Central memory CD8-positive, alpha-beta T cell (primary cell): ENCODE measurements around the gene CRYGN.

Source experiments
- ATAC-seq: fragments of 150-1000 bp; cut with Tn5 transposase; replicated peaks from 2 replicates; pipeline ENCODE4 v1.10.0; 2022; ENCODE audit warnings: mild to moderate bottlenecking, moderate FRiP score, moderate number of reproducible peaks; ENCODE audit not compliant: poor library complexity, severe bottlenecking; ENCODE audit errors: extremely low read depth
- DNase-seq, 2 donors: peaks; one replicate each; pipeline ENCODE4 v3.0.0; 2021; ENCODE audit warnings: low spot score in 2 of 2
- H3K27ac Mint-ChIP-seq: one replicate; pipeline ENCODE4 v1.8.0; 2022; ENCODE audit warnings: low read depth, mild to moderate bottlenecking, moderate library complexity, mixed read lengths
- H3K27me3 Mint-ChIP-seq: one replicate; pipeline ENCODE4 v1.8.0; 2022; ENCODE audit warnings: mixed read lengths
- H3K36me3 Mint-ChIP-seq: one replicate; pipeline ENCODE4 v1.8.0; 2022; ENCODE audit warnings: mild to moderate bottlenecking, moderate library complexity, mixed read lengths; ENCODE audit not compliant: insufficient read depth
- H3K4me1 Mint-ChIP-seq: one replicate; pipeline ENCODE4 v1.8.0; 2022; ENCODE audit warnings: mixed read lengths
- H3K4me3 Mint-ChIP-seq: one replicate; pipeline ENCODE4 v1.8.0; 2022; ENCODE audit warnings: mild to moderate bottlenecking, moderate library complexity, mixed read lengths
- H3K9me3 Mint-ChIP-seq: one replicate; pipeline ENCODE4 v1.8.0; 2022; ENCODE audit warnings: mixed read lengths

Gene CRYGN

DNA sequence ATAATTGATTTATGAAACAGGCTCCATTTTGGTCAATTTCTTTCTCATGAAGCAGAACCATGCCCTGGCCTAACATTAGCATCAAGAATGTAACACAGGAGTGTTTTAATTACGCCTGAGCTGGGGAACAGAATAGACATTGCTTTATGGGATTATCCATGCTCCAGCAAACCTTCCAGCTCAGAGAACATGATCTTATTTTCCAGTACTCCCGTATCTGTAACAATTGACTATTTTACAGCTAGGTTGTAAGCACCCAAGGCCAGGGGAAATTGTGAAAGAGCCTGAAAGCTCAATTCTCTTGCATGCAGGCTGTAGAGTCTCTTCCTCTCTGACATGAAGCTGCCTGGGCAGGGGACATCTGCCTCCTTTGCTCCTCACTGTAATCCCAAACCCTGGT is 30.8 kb upstream of the CRYGN start:
- DNase-seq, result no peak
- H3K27ac Mint-ChIP-seq, result no peak overlapping the region
- no peaks in the 10 kb centered on the region for H3K9me3 Mint-ChIP-seq
- peaks cover 52% of the 10 kb centered on the region for H3K4me1 Mint-ChIP-seq
- H3K27me3 Mint-ChIP-seq, result no peaks in the 10 kb centered on the region
- H3K36me3 Mint-ChIP-seq, result peaks cover 42% of the 10 kb centered on the region
- H3K4me3 Mint-ChIP-seq, result no peak overlapping the region
- ATAC-seq, result no peak

DNA sequence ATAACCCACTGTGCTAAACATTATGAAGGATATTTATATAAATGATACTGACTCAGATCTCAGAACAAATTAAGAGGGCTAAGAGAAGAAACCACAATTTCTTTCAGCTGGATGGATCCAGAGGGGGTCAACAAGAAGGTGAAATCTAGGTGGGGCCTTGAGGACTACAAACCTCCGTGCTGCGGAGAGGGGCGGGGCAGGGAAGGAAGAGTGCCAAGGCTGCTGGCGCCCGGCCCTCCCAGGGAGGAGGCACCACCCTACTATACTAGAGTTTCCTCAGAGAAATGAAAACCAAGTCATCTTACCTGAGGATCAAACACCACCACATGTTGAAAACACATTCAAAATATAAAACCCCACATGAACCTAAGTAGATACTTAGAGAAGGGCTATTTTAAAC is 29.3 kb upstream of the CRYGN start:
- DNase-seq (no peak), ATAC-seq (no peak)
- Mint-ChIP-seq H3K4me3 (no peak overlapping the region), H3K27me3 (no peaks in the 10 kb centered on the region), H3K9me3 (no peaks in the 10 kb centered on the region), H3K4me1 (peaks cover 52% of the 10 kb centered on the region), H3K27ac (peak overlapping the region; percentile 17), H3K36me3 (peaks cover 48% of the 10 kb centered on the region)

DNA sequence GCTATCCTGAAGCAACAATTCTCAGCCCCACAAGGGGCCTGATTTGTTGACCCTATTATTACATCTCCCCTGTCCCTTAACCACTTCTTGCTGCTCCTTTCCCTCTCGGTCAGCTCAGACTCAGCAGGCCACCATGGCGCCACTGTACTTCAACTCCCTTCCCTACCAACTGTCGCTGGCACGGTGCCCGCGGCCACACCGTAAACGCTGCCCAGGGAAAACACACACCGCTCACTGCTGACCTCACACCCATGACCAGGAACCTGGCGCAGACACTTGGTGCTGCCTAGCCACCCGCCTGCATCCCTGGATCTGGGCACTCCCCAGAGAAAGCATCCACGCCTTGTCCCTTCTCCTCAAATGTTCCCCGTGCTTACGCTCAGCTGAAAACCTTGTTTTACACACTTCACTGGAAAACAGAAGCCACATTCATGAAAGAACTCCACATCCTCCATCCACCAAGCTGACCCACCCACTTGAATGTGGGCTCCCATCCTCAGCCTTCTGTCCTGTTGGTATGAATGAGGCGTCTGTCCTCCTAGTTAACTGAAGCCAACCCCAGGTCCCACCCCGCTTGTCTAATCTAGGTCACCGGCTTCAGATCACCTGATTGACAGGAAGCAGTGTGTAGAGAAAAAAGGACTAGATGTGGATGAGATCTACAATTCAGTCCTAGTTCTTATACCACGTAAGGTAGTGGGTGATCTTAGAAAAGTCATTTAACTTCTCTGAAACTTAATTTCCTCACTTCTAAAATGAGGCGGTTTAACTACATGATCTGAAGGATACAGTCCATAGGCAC is 28.5 kb upstream of the CRYGN start:
- peak overlapping the region; percentile 17 for H3K27ac Mint-ChIP-seq
- no peaks in the 10 kb centered on the region for H3K27me3 Mint-ChIP-seq
- peaks cover 2% of the 10 kb centered on the region for H3K9me3 Mint-ChIP-seq
- H3K4me3 Mint-ChIP-seq, result no peak overlapping the region
- no peak for DNase-seq
- ATAC-seq, result no peak
- H3K4me1 Mint-ChIP-seq, result peaks cover 45% of the 10 kb centered on the region
- H3K36me3 Mint-ChIP-seq, result peaks cover 44% of the 10 kb centered on the region

DNA sequence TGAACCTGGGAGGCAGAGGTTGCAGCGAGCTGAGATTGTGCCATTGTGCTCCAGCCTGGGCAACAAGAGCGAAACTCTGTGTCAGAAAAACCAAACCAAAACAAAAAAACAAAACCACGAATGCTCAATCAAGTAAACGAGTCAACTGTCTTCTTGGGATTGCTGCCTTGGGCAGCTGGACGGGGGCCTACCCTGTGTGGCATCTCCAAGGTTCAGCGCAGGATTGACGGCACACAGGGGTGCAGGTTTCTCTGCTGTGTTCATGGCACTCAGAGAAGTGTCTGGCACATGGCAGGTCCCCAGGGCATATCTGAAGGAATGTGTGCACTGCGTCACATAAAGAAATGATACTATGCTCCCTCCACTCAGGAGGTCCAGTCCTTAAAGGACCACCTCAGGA is 25.2 kb upstream of the CRYGN start:
- ATAC-seq (no peak), DNase-seq (no peak)
- Mint-ChIP-seq H3K4me1 (peaks cover 20% of the 10 kb centered on the region), H3K4me3 (no peak overlapping the region), H3K27ac (no peak overlapping the region), H3K9me3 (peaks cover 7% of the 10 kb centered on the region), H3K27me3 (no peaks in the 10 kb centered on the region), H3K36me3 (peaks cover 40% of the 10 kb centered on the region)

DNA sequence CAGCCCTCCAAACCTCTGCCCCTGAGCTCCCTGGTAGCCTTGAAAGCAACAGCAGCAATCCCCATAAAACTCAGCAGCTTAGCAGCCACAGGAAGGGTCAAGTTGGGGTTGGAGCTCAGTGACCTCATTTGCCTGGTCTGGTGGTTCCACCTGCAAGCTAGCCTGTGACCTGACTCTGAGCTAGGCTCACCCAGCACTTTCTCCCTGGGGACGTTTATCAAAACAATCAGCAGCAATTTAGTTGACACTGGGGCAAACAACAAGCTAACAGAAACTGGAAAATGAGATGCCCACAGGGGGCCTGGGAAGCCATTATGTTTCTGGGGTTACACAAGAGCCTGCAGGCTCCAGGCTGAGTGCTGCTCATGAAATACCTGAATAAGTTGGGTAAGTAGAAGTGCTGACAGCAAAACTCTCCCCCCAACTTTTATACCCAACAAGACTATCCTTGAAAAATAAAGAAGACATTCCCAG is 22.4 kb upstream of the CRYGN start:
- no peaks in the 10 kb centered on the region for H3K27me3 Mint-ChIP-seq
- peaks cover 7% of the 10 kb centered on the region for H3K9me3 Mint-ChIP-seq
- DNase-seq, result no peak
- H3K27ac Mint-ChIP-seq, result no peak overlapping the region
- H3K4me1 Mint-ChIP-seq, result peaks cover 3% of the 10 kb centered on the region
- no peak for ATAC-seq
- H3K4me3 Mint-ChIP-seq, result no peak overlapping the region
- H3K36me3 Mint-ChIP-seq, result peaks cover 17% of the 10 kb centered on the region

DNA sequence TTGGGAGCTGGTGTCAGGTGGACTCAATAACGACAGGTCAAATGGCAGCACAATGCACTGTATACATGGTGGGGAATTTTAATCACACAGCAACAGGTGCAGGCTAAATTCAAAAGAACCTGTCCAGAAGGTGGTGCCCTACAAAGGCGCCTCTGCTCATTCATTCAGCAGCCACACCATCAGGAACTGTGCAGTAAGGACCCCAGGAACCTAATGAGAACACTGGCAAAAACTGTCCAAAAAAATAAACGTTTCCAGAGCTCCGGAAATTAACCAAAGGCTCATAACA is 21.9 kb upstream of the CRYGN start:
- no peak for DNase-seq
- peaks cover 7% of the 10 kb centered on the region for H3K9me3 Mint-ChIP-seq
- ATAC-seq, result no peak
- peaks cover 8% of the 10 kb centered on the region for H3K4me1 Mint-ChIP-seq
- H3K27ac Mint-ChIP-seq, result no peak overlapping the region
- no peak overlapping the region for H3K4me3 Mint-ChIP-seq
- H3K36me3 Mint-ChIP-seq, result peaks cover 15% of the 10 kb centered on the region
- H3K27me3 Mint-ChIP-seq, result no peaks in the 10 kb centered on the region

DNA sequence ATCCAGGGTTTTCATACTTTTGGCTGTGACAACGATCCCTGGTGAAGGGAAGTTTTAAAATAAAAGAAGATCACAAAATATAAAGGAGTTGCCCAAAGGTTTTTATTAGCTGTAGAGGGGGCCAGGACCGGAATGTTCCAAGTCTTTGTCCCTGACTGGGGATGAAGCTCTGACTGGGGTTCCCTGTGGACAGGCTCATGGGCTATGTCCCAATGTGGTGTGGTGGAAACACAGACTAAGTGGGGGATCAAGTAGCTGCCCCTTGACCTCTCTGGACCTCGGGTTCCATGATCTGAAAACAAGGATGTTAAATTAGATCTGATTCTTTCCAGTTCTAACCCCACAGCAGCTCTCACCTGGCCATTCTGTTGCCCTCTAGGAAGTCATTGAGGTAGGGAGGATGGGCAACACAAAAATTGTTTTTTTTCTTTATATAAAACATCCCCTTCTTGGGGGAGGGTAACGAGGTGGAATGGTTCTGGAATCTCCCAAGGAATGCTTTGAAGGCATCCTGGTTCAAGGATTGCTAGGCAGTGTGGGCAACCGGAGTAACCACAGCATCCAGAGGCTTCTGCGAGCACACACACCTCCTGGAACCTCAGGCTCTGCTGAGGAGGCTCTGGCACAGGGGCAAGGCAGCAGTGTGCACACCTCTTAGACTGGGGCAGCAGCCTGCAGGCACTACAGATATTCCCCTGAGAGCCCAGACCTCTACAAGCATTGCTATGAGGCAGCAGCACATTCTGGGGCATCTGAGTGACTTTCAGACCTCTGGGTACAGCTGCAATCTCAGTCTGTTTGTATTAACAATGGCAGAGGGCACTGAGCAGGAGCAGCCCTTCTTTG is 21.4 kb upstream of the CRYGN start:
- no peaks in the 10 kb centered on the region for H3K27me3 Mint-ChIP-seq
- no peak for DNase-seq
- no peak overlapping the region for H3K4me3 Mint-ChIP-seq
- H3K9me3 Mint-ChIP-seq, result peaks cover 7% of the 10 kb centered on the region
- H3K4me1 Mint-ChIP-seq, result peaks cover 9% of the 10 kb centered on the region
- H3K27ac Mint-ChIP-seq, result no peak overlapping the region
- H3K36me3 Mint-ChIP-seq, result peaks cover 14% of the 10 kb centered on the region
- ATAC-seq, result no peak

DNA sequence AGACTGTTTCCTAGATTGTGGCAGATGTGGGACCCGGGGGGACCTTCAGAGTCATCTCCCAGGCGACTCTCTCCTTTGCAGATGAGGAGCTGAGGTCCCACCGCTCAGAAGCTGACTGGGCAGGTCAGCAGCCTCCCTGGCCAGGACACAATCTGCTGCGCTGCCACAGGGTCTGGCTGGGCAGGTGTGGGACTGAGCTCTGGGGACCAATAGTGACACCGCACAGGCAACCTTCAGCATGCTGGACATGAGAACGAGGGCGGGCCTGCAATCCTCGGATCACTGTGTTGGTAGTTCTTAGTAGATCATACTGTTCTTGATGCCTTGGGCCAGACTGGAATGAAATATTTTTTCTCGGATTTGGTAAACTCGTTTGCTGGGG is 20.5 kb upstream of the CRYGN start:
- no peak overlapping the region for H3K4me3 Mint-ChIP-seq
- ATAC-seq, result no peak
- no peak overlapping the region for H3K27ac Mint-ChIP-seq
- peaks cover 9% of the 10 kb centered on the region for H3K4me1 Mint-ChIP-seq
- DNase-seq, result no peak
- peaks cover 7% of the 10 kb centered on the region for H3K36me3 Mint-ChIP-seq
- no peaks in the 10 kb centered on the region for H3K27me3 Mint-ChIP-seq
- H3K9me3 Mint-ChIP-seq, result peaks cover 7% of the 10 kb centered on the region

DNA sequence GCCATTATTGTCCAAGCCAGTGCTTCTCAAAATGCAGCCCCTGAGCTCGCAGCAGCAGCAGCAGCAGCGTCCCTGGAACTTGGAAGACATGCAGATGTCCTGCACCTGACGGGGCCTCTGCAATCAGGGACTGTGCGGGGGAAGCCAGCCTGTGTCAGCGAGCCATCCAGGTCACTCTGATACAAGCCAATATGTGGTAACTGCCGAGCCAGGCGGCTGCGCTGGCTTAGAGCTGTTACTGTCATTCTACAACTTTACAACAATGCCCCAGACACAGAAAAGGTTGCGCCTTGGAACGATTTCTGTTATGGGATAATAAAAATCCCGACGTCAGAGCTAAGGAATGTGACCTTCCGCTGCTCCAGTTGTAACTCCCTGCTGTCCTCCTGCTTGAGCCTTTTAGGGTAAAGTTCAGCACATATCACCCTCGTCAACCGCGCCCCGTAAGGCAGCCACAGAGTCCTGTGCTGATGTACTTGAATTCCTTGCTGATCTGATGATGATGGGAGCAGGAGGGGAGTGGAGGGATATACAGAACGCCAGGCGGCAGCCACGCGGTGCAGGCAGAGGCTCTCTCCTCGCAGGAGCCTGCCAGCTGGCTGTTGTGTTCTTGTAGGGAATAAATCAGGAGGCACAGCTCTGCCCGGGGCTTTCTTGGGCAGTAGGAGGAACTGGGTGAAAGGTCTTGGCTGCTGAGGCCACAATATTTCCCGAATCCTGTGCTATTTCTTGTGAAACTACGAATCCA is 20.0 kb upstream of the CRYGN start:
- H3K4me1 Mint-ChIP-seq, result peaks cover 9% of the 10 kb centered on the region
- no peaks in the 10 kb centered on the region for H3K27me3 Mint-ChIP-seq
- no peak overlapping the region for H3K27ac Mint-ChIP-seq
- H3K4me3 Mint-ChIP-seq, result no peak overlapping the region
- peaks cover 7% of the 10 kb centered on the region for H3K9me3 Mint-ChIP-seq
- peaks cover 3% of the 10 kb centered on the region for H3K36me3 Mint-ChIP-seq
- ATAC-seq (no peak), DNase-seq (no peak)

DNA sequence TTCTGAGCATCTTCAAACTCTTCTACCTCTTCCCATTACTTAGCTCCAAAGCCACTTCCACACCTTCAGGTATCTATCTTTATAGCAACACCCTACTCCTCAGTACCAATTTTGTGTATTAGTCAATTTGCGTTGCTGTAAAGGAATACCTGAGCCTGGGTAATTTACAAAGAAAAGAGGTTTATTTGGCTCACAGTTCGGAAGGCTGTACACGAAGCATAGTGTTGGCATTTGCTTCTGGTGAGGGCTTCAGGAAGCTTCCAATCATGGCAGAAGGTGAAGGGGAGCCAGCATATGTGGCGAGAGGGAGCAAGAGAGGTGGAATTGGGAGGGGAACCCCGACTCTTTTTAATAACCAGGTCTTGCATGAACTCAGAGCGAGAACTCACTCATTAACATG is 17.6 kb upstream of the CRYGN start:
- no peaks in the 10 kb centered on the region for H3K27me3 Mint-ChIP-seq
- peaks cover 9% of the 10 kb centered on the region for H3K4me1 Mint-ChIP-seq
- DNase-seq (no peak), ATAC-seq (no peak)
- H3K9me3 Mint-ChIP-seq, result no peaks in the 10 kb centered on the region
- H3K27ac Mint-ChIP-seq, result no peak overlapping the region
- no peak overlapping the region for H3K4me3 Mint-ChIP-seq
- H3K36me3 Mint-ChIP-seq, result peaks cover 1% of the 10 kb centered on the region

DNA sequence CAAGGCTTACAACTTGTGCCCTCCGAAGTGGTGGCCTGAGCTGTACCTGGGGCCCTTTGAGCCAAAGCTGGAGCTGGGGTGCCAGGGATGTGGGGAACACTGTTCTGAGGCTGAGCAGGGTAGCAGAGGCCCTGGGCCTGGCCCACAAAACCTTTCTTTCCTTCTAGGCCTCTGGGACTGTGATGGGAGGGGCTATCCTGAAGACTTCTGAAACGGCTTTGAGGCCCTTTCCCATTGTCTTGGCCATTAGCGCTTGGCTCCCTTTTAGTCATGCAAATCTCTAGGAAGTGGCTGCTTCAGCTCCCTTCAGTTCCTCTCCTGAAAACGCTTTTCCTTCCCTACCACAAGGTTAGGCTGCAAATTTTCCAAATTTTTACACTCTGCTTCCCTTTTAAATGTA is 16.8 kb upstream of the CRYGN start:
- peaks cover 9% of the 10 kb centered on the region for H3K4me1 Mint-ChIP-seq
- DNase-seq (no peak), ATAC-seq (no peak)
- no peaks in the 10 kb centered on the region for H3K9me3 Mint-ChIP-seq
- H3K4me3 Mint-ChIP-seq, result no peak overlapping the region
- no peaks in the 10 kb centered on the region for H3K27me3 Mint-ChIP-seq
- peaks cover under 1% of the 10 kb centered on the region for H3K36me3 Mint-ChIP-seq
- no peak overlapping the region for H3K27ac Mint-ChIP-seq

DNA sequence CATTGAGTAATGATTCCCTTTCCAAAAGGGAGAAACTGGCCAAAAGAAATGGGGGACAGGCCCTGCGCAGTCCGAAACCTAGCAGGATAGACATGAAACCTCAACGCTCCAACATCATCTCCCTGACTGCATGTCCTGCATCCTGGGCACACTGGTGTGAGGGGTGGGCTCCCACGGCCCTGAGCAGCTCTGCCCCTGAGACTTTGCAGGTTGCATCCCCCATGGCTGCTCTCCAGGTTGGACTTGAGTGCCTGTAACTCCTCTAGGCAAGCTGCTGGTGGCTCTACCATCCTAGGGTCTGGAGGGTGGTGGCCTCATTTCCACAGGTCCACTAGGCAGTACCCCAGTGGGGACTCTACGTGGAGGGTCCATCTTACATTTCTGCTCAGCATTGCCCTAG is 16.3 kb upstream of the CRYGN start:
- H3K27ac Mint-ChIP-seq, result no peak overlapping the region
- no peak for ATAC-seq
- no peak overlapping the region for H3K4me3 Mint-ChIP-seq
- no peaks in the 10 kb centered on the region for H3K36me3 Mint-ChIP-seq
- peaks cover 9% of the 10 kb centered on the region for H3K4me1 Mint-ChIP-seq
- no peak for DNase-seq
- H3K27me3 Mint-ChIP-seq, result peaks cover 2% of the 10 kb centered on the region
- H3K9me3 Mint-ChIP-seq, result no peaks in the 10 kb centered on the region
